ENCODE data around the gene DMXL1. TPM values are rescaled to one million over a fixed set of nuclear protein-coding genes. Genes with fewer than 3 reads are reported as not detected.
A peak's percentile ranks its signal among the peaks of the same experiment; 100 is the strongest.

DMXL1 gene
- total and polyA plus RNA-seq, 4 donors: 8.8 to 125 (median 27.0) TPM

DNA sequence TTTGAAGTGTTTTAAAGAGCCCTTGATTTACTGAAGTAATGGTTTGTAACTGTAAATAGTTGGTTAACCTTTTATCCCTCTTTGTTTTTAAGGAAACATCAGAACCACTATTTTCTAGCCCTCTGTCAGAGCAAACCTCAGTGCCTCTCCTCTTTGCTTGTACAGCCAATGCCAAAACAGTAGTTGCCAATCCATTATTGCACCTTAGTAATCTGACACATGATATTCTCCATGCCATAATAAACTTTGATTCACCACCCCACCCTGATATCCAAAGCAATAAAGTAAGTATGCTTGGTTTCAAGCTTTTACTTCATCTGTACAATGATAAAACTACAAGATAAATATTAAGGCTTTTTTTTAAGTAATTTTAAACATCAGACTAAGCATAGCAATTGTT is 100.8 kb downstream of the DMXL1 start:
- peaks cover 0 to 10% (median under 1%) of the 10 kb centered on the region in 4 donors for H3K36me3 ChIP-seq (ENCODE audit: control insufficient read depth in 4 of 4, insufficient read depth in 4 of 4, low read length in 4 of 4)
- H3K9ac ChIP-seq (ENCODE audit: insufficient read depth in 1 of 2, low read length in 2 of 2): no peak overlapping the region
- H3K27ac ChIP-seq (ENCODE audit: low read depth in 1 of 2, low read length in 1 of 2): no peak overlapping the region
- no peak overlapping the region for H3K4me3 ChIP-seq
- no peaks in the 10 kb centered on the region for H3K27me3 ChIP-seq (ENCODE audit: control insufficient read depth in 3 of 3, insufficient read depth in 3 of 3, low read length in 2 of 3)
- peaks cover 0 to 3% (median 0%) of the 10 kb centered on the region in 5 donors for H3K4me1 ChIP-seq (ENCODE audit: control insufficient read depth in 5 of 5, insufficient read depth in 5 of 5, low read length in 5 of 5)
- peak in 1 of 3 donors; percentile 10 for DNase-seq
- no peak for ATAC-seq (ENCODE audit: insufficient read depth, low FRiP score)
- TF ChIP-seq, protein P1, sequence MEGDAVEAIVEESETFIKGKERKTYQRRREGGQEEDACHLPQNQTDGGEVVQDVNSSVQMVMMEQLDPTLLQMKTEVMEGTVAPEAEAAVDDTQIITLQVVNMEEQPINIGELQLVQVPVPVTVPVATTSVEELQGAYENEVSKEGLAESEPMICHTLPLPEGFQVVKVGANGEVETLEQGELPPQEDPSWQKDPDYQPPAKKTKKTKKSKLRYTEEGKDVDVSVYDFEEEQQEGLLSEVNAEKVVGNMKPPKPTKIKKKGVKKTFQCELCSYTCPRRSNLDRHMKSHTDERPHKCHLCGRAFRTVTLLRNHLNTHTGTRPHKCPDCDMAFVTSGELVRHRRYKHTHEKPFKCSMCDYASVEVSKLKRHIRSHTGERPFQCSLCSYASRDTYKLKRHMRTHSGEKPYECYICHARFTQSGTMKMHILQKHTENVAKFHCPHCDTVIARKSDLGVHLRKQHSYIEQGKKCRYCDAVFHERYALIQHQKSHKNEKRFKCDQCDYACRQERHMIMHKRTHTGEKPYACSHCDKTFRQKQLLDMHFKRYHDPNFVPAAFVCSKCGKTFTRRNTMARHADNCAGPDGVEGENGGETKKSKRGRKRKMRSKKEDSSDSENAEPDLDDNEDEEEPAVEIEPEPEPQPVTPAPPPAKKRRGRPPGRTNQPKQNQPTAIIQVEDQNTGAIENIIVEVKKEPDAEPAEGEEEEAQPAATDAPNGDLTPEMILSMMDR (IDR thresholded peaks at IDR 0.05; ENCODE audit: control extremely low read depth, extremely low read depth): no peak
- H3K9me3 ChIP-seq (ENCODE audit: control insufficient read depth in 4 of 4, insufficient read depth in 3 of 4, low read length in 3 of 4): no peaks in the 10 kb centered on the region

- no peak for DNase-seq
- Histone ChIP-seq H3K9ac (ENCODE audit: insufficient read depth in 1 of 2, low read length in 2 of 2) (no peak overlapping the region), H3K27ac (ENCODE audit: low read depth in 1 of 2, low read length in 1 of 2) (no peak overlapping the region), H3K27me3 (ENCODE audit: control insufficient read depth in 3 of 3, insufficient read depth in 3 of 3, low read length in 2 of 3) (no peaks in the 10 kb centered on the region), H3K4me1 (ENCODE audit: control insufficient read depth in 5 of 5, insufficient read depth in 5 of 5, low read length in 5 of 5) (peaks cover 0 to 3% (median 0%) of the 10 kb centered on the region in 5 donors), H3K9me3 (ENCODE audit: control insufficient read depth in 4 of 4, insufficient read depth in 3 of 4, low read length in 3 of 4) (no peaks in the 10 kb centered on the region), H3K4me3 (no peak overlapping the region), H3K36me3 (ENCODE audit: control insufficient read depth in 4 of 4, insufficient read depth in 4 of 4, low read length in 4 of 4) (peaks cover 0 to 14% (median 3%) of the 10 kb centered on the region in 4 donors)
- TF ChIP-seq, protein P1 (IDR thresholded peaks at IDR 0.05; ENCODE audit: control extremely low read depth, extremely low read depth): no peak
- ATAC-seq (ENCODE audit: insufficient read depth, low FRiP score): no peak
- WGBS, 2 donors: 86% methylated on average over 2 of the region's 2 CpGs
Observed at GRCh38 chr5:119174578-119175163, 103.8 kb downstream of the DMXL1 start.

DNA sequence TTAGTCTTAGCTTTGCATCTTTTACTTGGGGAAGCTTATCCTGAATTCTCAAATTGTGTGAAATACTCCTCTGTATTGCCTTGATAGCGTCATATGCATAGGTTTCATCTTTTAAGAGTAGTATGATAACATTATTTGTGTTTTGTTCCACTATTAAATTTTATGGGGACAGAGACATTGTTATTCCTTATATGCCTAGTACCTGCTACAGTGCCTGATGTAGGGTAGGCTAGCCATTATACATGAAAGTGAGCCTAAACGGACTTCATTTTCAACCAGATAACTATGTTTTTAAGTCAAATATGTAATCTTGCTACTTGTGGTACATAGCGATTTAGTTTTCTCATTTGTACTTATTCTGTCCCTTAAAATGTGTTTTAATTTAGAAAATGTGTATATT is 105.9 kb downstream of the DMXL1 start:
- Histone ChIP-seq H3K4me1 (ENCODE audit: control insufficient read depth in 5 of 5, insufficient read depth in 5 of 5, low read length in 5 of 5) (peaks cover 0 to 1% (median 0%) of the 10 kb centered on the region in 5 donors), H3K36me3 (ENCODE audit: control insufficient read depth in 4 of 4, insufficient read depth in 4 of 4, low read length in 4 of 4) (peaks cover 0 to 11% (median 3%) of the 10 kb centered on the region in 4 donors), H3K9ac (ENCODE audit: insufficient read depth in 1 of 2, low read length in 2 of 2) (no peak overlapping the region), H3K4me3 (no peak overlapping the region), H3K27me3 (ENCODE audit: control insufficient read depth in 3 of 3, insufficient read depth in 3 of 3, low read length in 2 of 3) (no peaks in the 10 kb centered on the region), H3K9me3 (ENCODE audit: control insufficient read depth in 4 of 4, insufficient read depth in 3 of 4, low read length in 3 of 4) (no peaks in the 10 kb centered on the region), H3K27ac (ENCODE audit: low read depth in 1 of 2, low read length in 1 of 2) (no peak overlapping the region)
- TF ChIP-seq, protein P1 (IDR thresholded peaks at IDR 0.05; ENCODE audit: control extremely low read depth, extremely low read depth): no peak
- ATAC-seq (ENCODE audit: insufficient read depth, low FRiP score): no peak
- 98 to 99% methylated on average over 3 of the region's 3 CpGs for WGBS, 2 donors
- no peak for DNase-seq

DNA sequence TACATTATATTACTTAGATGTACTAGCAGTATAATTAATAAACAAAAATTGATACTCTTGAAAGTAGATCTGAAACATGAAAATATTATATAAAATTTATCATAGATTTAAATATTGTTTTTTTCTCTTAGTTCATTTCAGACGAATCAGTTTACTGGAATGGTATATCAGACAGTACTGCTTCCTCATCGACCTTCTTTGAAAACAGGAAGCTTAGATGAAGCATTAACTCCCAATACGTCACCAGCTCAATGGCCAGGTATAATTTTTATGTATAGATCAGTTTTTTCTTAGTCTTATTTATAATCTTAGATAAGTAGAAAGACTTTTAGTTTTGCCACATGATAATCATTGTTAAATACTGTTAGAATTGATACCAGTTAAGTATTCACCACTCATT is 106.3 kb downstream of the DMXL1 start:
- H3K27ac ChIP-seq (ENCODE audit: low read depth in 1 of 2, low read length in 1 of 2): no peak overlapping the region
- no peaks in the 10 kb centered on the region for H3K9me3 ChIP-seq (ENCODE audit: control insufficient read depth in 4 of 4, insufficient read depth in 3 of 4, low read length in 3 of 4)
- TF ChIP-seq, protein P1 (IDR thresholded peaks at IDR 0.05; ENCODE audit: control extremely low read depth, extremely low read depth): no peak
- H3K4me3 ChIP-seq: no peak overlapping the region
- H3K9ac ChIP-seq (ENCODE audit: insufficient read depth in 1 of 2, low read length in 2 of 2): no peak overlapping the region
- H3K4me1 ChIP-seq (ENCODE audit: control insufficient read depth in 5 of 5, insufficient read depth in 5 of 5, low read length in 5 of 5): no peaks in the 10 kb centered on the region
- 73 to 82% methylated on average over 3 of the region's 3 CpGs for WGBS, 2 donors
- peaks cover 0 to 11% (median 3%) of the 10 kb centered on the region in 4 donors for H3K36me3 ChIP-seq (ENCODE audit: control insufficient read depth in 4 of 4, insufficient read depth in 4 of 4, low read length in 4 of 4)
- no peak for ATAC-seq (ENCODE audit: insufficient read depth, low FRiP score)
- no peaks in the 10 kb centered on the region for H3K27me3 ChIP-seq (ENCODE audit: control insufficient read depth in 3 of 3, insufficient read depth in 3 of 3, low read length in 2 of 3)
- no peak for DNase-seq
